LNCAP (cell line): ENCODE data around the gene SLC7A5.

Source experiments
- CTCF ChIP-seq: fragments of 450-650 bp; IDR thresholded peaks from 2 replicates; pipeline ENCODE4 v1.5.1; 2017; ENCODE audit warnings: mild to moderate bottlenecking

Gene SLC7A5

GRCh38 chr16:87844120-87844733, 25.1 kb downstream of the SLC7A5 start:
- no peak for TF ChIP-seq CTCF

- TF ChIP-seq CTCF: no peak
These were observed 25.6 kb downstream of the SLC7A5 start for GRCh38 chr16:87843678-87844105.

- TF ChIP-seq CTCF: no peak
These were observed 27.0 kb downstream of the SLC7A5 start for GRCh38 chr16:87842209-87842869.

GRCh38 chr16:87841340-87842208, 27.7 kb downstream of the SLC7A5 start:
- TF ChIP-seq CTCF: no peak

GRCh38 chr16:87840271-87840978, 28.9 kb downstream of the SLC7A5 start:
- TF ChIP-seq CTCF: no peak

- no peak for TF ChIP-seq CTCF
These were observed 29.6 kb downstream of the SLC7A5 start for GRCh38 chr16:87839542-87840270.
